Measurements from ENCODE around the gene DACH1. TPM values are rescaled to one million over a fixed set of nuclear protein-coding genes. Genes with fewer than 3 reads are reported as not detected.
"Not testable (repeated sequence)": the region's sequence is repeated elsewhere in the genome, so short reads cannot be mapped to it uniquely, and the experiment has no call there.

The DACH1 gene
- total and polyA plus RNA-seq, 2 of the 8 experiments (the other 6 are each of a cell fraction or from before 2014, with no cell fraction given): 0.12 to 0.67 TPM

DNA sequence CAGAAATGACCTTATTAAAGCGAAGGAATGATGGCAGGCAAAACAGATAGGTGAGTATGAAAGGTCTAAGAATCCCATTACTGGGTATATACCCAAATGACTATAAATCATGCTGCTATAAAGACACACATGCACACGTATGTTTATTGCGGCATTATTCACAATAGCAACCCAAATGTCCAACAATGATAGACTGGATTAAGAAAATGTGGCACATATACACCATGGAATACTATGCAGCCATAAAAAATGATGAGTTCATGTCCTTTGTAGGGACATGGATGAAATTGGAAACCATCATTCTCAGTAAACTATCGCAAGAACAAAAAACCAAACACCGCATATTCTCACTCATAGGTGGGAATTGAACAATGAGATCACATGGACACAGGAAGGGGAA, 29.4 kb downstream of the DACH1 start:
- H3K4me2 ChIP-seq (ENCODE audit: insufficient read depth in 1 of 2, low read depth in 2 of 2, low read length in 2 of 2); H3K36me3 ChIP-seq (ENCODE audit: control insufficient read depth in 2 of 4, insufficient read depth in 4 of 4, low read length in 3 of 4); H4K8ac ChIP-seq (ENCODE audit: extremely low read depth, insufficient read depth, low read length); H2BK120ac ChIP-seq (replicated peaks; ENCODE audit: low read depth, low read length); H2AFZ ChIP-seq (ENCODE audit: low read length); H3K56ac ChIP-seq (replicated peaks; ENCODE audit: insufficient read length, low read depth, low read length); H3K23me2 ChIP-seq (ENCODE audit: low read depth, low read length); H4K20me1 ChIP-seq (replicated peaks in 1 of 2; ENCODE audit: control insufficient read depth in 1 of 2, insufficient read depth in 2 of 2, low read length in 2 of 2); H3K4me3 ChIP-seq (ENCODE audit: extremely low read depth in 1 of 4, insufficient read depth in 2 of 4, low read depth in 3 of 4, low read length in 4 of 4); H3K9me3 ChIP-seq (ENCODE audit: insufficient read depth in 2 of 2, low read depth in 1 of 2, low read length in 1 of 2); H3K23ac ChIP-seq (ENCODE audit: insufficient read length); H4K91ac ChIP-seq (replicated peaks; ENCODE audit: insufficient read length, low read length); H3K27ac ChIP-seq (ENCODE audit: low read depth, low read length); H2BK12ac ChIP-seq (ENCODE audit: low read depth, low read length); H3K4me1 ChIP-seq (replicated peaks in 1 of 4; ENCODE audit: control insufficient read depth in 3 of 4, insufficient read depth in 4 of 4, low read length in 3 of 4); H2AK5ac ChIP-seq (ENCODE audit: low read depth, low read length); H3K9ac ChIP-seq (replicated peaks in 1 of 4; ENCODE audit: extremely low read depth in 1 of 4, low read depth in 3 of 4, low read length in 3 of 4); H2BK5ac ChIP-seq (ENCODE audit: low read depth, low read length); H3K79me2 ChIP-seq (ENCODE audit: control insufficient read depth in 1 of 2, insufficient read depth in 2 of 2, low read length in 2 of 2); FAIRE-seq; H2BK20ac ChIP-seq (ENCODE audit: low read length); H3K27me3 ChIP-seq (replicated peaks in 1 of 4; ENCODE audit: control insufficient read depth in 3 of 4, extremely low read depth in 1 of 4, insufficient read depth in 3 of 4, low read length in 3 of 4); DNase-seq (ENCODE audit: low read depth in 1 of 2, low spot score in 2 of 2); H3K4ac ChIP-seq (replicated peaks; ENCODE audit: insufficient read length, low read depth, low read length); CTCF ChIA-PET (ENCODE audit: partially characterized antibody); H3K14ac ChIP-seq (ENCODE audit: insufficient read length); H3K18ac ChIP-seq (ENCODE audit: extremely low read depth, low read length); H4K5ac ChIP-seq (ENCODE audit: insufficient read length, low read depth, low read length); POLR2A ChIA-PET (ENCODE audit: partially characterized antibody); H2BK15ac ChIP-seq (ENCODE audit: low read length); H3K79me1 ChIP-seq (ENCODE audit: low read depth, low read length): not testable (repeated sequence)
- WGBS, 2 experiments (ENCODE audit: extremely low coverage in 1 of 2, insufficient coverage in 1 of 2, insufficient read length in 1 of 2, insufficient replicate concordance in 2 of 2, low coverage in 1 of 2, low lambda C conversion rate in 2 of 2, missing lambda C conversion rate in 1 of 2): 88% methylated on average over 3 of the region's 5 CpGs; no CpG with 5 or more reads in 1 of the 2 experiments

Data from H1 (cell line).